ENCODE results near the gene ZBTB45. TPM values are rescaled to one million over a fixed set of nuclear protein-coding genes. Genes with fewer than 3 reads are reported as not detected.

The ZBTB45 gene
- total RNA-seq, 1 experiment from 2014 or later = 19.7 TPM

DNA sequence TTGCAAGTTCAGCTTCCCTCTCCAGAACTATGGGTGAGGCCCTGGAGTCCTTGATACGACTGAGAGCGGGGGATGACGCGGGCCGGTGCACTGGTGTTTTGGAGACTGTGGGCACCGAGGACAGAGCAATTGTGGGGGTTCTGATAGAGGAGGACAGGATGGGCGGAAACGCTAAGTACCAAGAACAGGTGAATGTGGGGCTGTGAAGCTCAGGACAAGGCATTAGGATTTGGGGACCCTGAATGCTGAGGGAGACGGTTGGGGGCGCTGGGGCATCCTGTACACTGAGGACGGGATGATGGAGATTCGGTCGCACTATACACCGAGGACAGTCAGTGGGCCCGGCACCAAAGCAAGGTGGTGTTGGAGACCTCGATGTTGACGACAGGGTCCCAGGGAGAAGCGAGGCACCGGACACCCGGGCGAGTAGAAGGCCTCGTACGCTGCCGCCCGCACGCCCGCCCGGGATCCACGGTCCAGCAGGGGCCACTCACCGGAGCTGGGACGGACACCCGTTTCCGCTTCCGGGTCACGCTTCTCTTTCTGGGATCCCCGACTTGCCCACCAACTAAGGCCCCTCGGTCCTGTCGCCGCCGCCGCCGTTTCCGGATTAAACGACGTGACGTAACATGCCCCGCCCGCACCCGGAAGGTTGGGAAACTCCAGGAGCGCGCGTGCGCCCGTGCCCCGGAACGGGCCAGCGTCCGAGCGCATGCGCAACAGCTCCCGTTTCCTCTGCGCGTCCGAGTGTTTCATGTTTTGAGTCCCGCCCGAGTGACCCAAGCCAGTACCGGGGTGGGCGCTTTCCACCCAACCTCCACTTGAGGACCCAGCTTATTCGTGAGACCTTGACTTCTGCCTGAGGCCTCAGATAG lies 35.1 kb upstream of the ZBTB45 start, which contains the start of gene CHMP2A (continued):
- TF ChIP-seq, protein P1, sequence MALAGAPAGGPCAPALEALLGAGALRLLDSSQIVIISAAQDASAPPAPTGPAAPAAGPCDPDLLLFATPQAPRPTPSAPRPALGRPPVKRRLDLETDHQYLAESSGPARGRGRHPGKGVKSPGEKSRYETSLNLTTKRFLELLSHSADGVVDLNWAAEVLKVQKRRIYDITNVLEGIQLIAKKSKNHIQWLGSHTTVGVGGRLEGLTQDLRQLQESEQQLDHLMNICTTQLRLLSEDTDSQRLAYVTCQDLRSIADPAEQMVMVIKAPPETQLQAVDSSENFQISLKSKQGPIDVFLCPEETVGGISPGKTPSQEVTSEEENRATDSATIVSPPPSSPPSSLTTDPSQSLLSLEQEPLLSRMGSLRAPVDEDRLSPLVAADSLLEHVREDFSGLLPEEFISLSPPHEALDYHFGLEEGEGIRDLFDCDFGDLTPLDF (CRISPR knock-in tag; IDR thresholded peaks at IDR 0.05) = no peak
- TF ChIP-seq, protein P2, sequence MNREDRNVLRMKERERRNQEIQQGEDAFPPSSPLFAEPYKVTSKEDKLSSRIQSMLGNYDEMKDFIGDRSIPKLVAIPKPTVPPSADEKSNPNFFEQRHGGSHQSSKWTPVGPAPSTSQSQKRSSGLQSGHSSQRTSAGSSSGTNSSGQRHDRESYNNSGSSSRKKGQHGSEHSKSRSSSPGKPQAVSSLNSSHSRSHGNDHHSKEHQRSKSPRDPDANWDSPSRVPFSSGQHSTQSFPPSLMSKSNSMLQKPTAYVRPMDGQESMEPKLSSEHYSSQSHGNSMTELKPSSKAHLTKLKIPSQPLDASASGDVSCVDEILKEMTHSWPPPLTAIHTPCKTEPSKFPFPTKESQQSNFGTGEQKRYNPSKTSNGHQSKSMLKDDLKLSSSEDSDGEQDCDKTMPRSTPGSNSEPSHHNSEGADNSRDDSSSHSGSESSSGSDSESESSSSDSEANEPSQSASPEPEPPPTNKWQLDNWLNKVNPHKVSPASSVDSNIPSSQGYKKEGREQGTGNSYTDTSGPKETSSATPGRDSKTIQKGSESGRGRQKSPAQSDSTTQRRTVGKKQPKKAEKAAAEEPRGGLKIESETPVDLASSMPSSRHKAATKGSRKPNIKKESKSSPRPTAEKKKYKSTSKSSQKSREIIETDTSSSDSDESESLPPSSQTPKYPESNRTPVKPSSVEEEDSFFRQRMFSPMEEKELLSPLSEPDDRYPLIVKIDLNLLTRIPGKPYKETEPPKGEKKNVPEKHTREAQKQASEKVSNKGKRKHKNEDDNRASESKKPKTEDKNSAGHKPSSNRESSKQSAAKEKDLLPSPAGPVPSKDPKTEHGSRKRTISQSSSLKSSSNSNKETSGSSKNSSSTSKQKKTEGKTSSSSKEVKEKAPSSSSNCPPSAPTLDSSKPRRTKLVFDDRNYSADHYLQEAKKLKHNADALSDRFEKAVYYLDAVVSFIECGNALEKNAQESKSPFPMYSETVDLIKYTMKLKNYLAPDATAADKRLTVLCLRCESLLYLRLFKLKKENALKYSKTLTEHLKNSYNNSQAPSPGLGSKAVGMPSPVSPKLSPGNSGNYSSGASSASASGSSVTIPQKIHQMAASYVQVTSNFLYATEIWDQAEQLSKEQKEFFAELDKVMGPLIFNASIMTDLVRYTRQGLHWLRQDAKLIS (CRISPR knock-in tag; IDR thresholded peaks at IDR 0.05; ENCODE audit: borderline replicate concordance) = peak; percentile 79; the same call in 1 of the 2 replicates
- TF ChIP-seq, protein P3, sequence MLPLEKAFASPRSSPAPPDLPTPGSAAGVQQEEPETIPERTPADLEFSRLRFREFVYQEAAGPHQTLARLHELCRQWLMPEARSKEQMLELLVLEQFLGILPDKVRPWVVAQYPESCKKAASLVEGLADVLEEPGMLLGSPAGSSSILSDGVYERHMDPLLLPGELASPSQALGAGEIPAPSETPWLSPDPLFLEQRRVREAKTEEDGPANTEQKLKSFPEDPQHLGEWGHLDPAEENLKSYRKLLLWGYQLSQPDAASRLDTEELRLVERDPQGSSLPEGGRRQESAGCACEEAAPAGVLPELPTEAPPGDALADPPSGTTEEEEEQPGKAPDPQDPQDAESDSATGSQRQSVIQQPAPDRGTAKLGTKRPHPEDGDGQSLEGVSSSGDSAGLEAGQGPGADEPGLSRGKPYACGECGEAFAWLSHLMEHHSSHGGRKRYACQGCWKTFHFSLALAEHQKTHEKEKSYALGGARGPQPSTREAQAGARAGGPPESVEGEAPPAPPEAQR (CRISPR knock-in tag; IDR thresholded peaks at IDR 0.05) = no peak
- TF ChIP-seq, protein P4, sequence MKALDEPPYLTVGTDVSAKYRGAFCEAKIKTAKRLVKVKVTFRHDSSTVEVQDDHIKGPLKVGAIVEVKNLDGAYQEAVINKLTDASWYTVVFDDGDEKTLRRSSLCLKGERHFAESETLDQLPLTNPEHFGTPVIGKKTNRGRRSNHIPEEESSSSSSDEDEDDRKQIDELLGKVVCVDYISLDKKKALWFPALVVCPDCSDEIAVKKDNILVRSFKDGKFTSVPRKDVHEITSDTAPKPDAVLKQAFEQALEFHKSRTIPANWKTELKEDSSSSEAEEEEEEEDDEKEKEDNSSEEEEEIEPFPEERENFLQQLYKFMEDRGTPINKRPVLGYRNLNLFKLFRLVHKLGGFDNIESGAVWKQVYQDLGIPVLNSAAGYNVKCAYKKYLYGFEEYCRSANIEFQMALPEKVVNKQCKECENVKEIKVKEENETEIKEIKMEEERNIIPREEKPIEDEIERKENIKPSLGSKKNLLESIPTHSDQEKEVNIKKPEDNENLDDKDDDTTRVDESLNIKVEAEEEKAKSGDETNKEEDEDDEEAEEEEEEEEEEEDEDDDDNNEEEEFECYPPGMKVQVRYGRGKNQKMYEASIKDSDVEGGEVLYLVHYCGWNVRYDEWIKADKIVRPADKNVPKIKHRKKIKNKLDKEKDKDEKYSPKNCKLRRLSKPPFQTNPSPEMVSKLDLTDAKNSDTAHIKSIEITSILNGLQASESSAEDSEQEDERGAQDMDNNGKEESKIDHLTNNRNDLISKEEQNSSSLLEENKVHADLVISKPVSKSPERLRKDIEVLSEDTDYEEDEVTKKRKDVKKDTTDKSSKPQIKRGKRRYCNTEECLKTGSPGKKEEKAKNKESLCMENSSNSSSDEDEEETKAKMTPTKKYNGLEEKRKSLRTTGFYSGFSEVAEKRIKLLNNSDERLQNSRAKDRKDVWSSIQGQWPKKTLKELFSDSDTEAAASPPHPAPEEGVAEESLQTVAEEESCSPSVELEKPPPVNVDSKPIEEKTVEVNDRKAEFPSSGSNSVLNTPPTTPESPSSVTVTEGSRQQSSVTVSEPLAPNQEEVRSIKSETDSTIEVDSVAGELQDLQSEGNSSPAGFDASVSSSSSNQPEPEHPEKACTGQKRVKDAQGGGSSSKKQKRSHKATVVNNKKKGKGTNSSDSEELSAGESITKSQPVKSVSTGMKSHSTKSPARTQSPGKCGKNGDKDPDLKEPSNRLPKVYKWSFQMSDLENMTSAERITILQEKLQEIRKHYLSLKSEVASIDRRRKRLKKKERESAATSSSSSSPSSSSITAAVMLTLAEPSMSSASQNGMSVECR (CRISPR knock-in tag; IDR thresholded peaks at IDR 0.05; ENCODE audit: borderline replicate concordance) = no peak
- peak; percentile 96 for TF ChIP-seq EMX1 (CRISPR knock-in tag; IDR thresholded peaks at IDR 0.05)
- TF ChIP-seq, protein P5, sequence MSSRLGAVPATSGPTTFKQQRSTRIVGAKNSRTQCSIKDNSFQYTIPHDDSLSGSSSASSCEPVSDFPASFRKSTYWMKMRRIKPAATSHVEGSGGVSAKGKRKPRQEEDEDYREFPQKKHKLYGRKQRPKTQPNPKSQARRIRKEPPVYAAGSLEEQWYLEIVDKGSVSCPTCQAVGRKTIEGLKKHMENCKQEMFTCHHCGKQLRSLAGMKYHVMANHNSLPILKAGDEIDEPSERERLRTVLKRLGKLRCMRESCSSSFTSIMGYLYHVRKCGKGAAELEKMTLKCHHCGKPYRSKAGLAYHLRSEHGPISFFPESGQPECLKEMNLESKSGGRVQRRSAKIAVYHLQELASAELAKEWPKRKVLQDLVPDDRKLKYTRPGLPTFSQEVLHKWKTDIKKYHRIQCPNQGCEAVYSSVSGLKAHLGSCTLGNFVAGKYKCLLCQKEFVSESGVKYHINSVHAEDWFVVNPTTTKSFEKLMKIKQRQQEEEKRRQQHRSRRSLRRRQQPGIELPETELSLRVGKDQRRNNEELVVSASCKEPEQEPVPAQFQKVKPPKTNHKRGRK (CRISPR knock-in tag; IDR thresholded peaks at IDR 0.05; ENCODE audit: borderline replicate concordance) = no peak
- peak; percentile 98 for TF ChIP-seq PRRX2 (CRISPR knock-in tag; IDR thresholded peaks at IDR 0.05)
- TF ChIP-seq ZNF121 (CRISPR knock-in tag; IDR thresholded peaks at IDR 0.05) = no peak
- no peak for TF ChIP-seq ZNF263 (CRISPR knock-in tag; IDR thresholded peaks at IDR 0.05; ENCODE audit: low read depth)
- TF ChIP-seq GABPB1 (CRISPR knock-in tag; IDR thresholded peaks at IDR 0.05) = peak; percentile 92
- TF ChIP-seq, protein P6, sequence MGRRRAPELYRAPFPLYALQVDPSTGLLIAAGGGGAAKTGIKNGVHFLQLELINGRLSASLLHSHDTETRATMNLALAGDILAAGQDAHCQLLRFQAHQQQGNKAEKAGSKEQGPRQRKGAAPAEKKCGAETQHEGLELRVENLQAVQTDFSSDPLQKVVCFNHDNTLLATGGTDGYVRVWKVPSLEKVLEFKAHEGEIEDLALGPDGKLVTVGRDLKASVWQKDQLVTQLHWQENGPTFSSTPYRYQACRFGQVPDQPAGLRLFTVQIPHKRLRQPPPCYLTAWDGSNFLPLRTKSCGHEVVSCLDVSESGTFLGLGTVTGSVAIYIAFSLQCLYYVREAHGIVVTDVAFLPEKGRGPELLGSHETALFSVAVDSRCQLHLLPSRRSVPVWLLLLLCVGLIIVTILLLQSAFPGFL (CRISPR knock-in tag; IDR thresholded peaks at IDR 0.05; ENCODE audit: borderline replicate concordance) = no peak
- no peak for TF ChIP-seq ZNF317 (CRISPR knock-in tag; IDR thresholded peaks at IDR 0.05; ENCODE audit: borderline replicate concordance, low read depth)
- TF ChIP-seq NR1H2 (CRISPR knock-in tag; IDR thresholded peaks at IDR 0.05) = peak; percentile 14; the same call in 1 of the 2 replicates
- TF ChIP-seq ZNF396 (CRISPR knock-in tag; IDR thresholded peaks at IDR 0.05; ENCODE audit: borderline replicate concordance) = no peak
- TF ChIP-seq SOX15 (CRISPR knock-in tag; IDR thresholded peaks at IDR 0.05) = no peak
- TF ChIP-seq, protein P7, sequence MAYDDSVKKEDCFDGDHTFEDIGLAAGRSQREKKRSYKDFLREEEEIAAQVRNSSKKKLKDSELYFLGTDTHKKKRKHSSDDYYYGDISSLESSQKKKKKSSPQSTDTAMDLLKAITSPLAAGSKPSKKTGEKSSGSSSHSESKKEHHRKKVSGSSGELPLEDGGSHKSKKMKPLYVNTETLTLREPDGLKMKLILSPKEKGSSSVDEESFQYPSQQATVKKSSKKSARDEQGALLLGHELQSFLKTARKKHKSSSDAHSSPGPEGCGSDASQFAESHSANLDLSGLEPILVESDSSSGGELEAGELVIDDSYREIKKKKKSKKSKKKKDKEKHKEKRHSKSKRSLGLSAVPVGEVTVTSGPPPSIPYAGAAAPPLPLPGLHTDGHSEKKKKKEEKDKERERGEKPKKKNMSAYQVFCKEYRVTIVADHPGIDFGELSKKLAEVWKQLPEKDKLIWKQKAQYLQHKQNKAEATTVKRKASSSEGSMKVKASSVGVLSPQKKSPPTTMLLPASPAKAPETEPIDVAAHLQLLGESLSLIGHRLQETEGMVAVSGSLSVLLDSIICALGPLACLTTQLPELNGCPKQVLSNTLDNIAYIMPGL (CRISPR knock-in tag; IDR thresholded peaks at IDR 0.05) = peak; percentile 38; the same call in 1 of the 2 replicates
- peak; percentile 91 for TF ChIP-seq FOXK1 (CRISPR knock-in tag; IDR thresholded peaks at IDR 0.05)
- no peak; the same call in none of the 2 replicates for TF ChIP-seq ETV6 (CRISPR knock-in tag; IDR thresholded peaks at IDR 0.05)
- TF ChIP-seq, protein P8, sequence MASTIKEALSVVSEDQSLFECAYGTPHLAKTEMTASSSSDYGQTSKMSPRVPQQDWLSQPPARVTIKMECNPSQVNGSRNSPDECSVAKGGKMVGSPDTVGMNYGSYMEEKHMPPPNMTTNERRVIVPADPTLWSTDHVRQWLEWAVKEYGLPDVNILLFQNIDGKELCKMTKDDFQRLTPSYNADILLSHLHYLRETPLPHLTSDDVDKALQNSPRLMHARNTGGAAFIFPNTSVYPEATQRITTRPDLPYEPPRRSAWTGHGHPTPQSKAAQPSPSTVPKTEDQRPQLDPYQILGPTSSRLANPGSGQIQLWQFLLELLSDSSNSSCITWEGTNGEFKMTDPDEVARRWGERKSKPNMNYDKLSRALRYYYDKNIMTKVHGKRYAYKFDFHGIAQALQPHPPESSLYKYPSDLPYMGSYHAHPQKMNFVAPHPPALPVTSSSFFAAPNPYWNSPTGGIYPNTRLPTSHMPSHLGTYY (CRISPR knock-in tag; IDR thresholded peaks at IDR 0.05) = peak; percentile 97
- 0 out of 2 replicates have a peak, but pooled peaks have one; percentile 76 for TF ChIP-seq ZNF232 (CRISPR knock-in tag; IDR thresholded peaks at IDR 0.05)

Data from WTC11 (cell line).